Measurements from ENCODE around the gene PTPRN2. TPM values are rescaled to one million over a fixed set of nuclear protein-coding genes. Genes with fewer than 3 reads are reported as not detected.

PTPRN2 gene
- total and polyA plus RNA-seq, 2 of the 8 experiments (the other 6 are each of a cell fraction or from before 2014, with no cell fraction given), result 2.6 to 4.5 TPM

DNA sequence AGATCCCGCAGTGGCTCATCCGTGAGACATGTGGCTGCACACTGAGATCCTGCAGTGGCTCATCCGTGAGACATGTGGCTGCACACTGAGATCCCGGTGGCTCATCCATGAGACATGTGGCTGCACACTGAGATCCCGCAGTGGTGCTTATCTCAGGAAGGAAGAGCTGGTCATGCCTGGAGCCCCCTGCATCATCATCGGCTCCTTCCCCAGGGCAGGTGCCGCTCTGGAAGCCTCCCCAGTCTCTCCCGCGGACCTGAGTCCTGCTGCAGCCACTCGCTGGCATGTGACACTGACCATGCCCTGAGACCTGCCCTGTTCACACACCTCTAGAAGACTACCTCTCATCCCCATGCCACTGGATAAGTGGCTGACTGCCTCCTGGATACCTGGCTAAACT is 181.3 kb downstream of the PTPRN2 start:
- Histone ChIP-seq H3K4ac (replicated peaks; ENCODE audit: insufficient read length, low read depth, low read length) (no peak overlapping the region), H3K79me1 (ENCODE audit: low read depth, low read length) (no peaks in the 10 kb centered on the region), H2BK120ac (replicated peaks; ENCODE audit: low read depth, low read length) (no peak overlapping the region), H4K20me1 (replicated peaks in 1 of 2; ENCODE audit: control insufficient read depth in 1 of 2, insufficient read depth in 2 of 2, low read length in 2 of 2) (no peaks in the 10 kb centered on the region), H3K4me3 (ENCODE audit: extremely low read depth in 1 of 4, insufficient read depth in 2 of 4, low read depth in 3 of 4, low read length in 4 of 4) (no peak overlapping the region), H3K27ac (ENCODE audit: low read depth, low read length) (no peak overlapping the region), H3K23ac (ENCODE audit: insufficient read length) (no peak overlapping the region), H3K79me2 (ENCODE audit: control insufficient read depth in 1 of 2, insufficient read depth in 2 of 2, low read length in 2 of 2) (no peaks in the 10 kb centered on the region), H4K91ac (replicated peaks; ENCODE audit: insufficient read length, low read length) (no peak overlapping the region), H3K14ac (ENCODE audit: insufficient read length) (no peak overlapping the region), H3K4me2 (ENCODE audit: insufficient read depth in 1 of 2, low read depth in 2 of 2, low read length in 2 of 2) (no peak overlapping the region), H3K27me3 (replicated peaks in 1 of 4; ENCODE audit: control insufficient read depth in 3 of 4, extremely low read depth in 1 of 4, insufficient read depth in 3 of 4, low read length in 3 of 4) (no peaks in the 10 kb centered on the region), H4K8ac (ENCODE audit: extremely low read depth, insufficient read depth, low read length) (no peak overlapping the region), H3K23me2 (ENCODE audit: low read depth, low read length) (no peaks in the 10 kb centered on the region), H4K5ac (ENCODE audit: insufficient read length, low read depth, low read length) (no peak overlapping the region), H3K4me1 (replicated peaks in 1 of 4; ENCODE audit: control insufficient read depth in 3 of 4, insufficient read depth in 4 of 4, low read length in 3 of 4) (no peaks in the 10 kb centered on the region; a peak in 1 of 7 replicates), H2BK5ac (ENCODE audit: low read depth, low read length) (no peak overlapping the region), H3K56ac (replicated peaks; ENCODE audit: insufficient read length, low read depth, low read length) (no peak overlapping the region), H2BK20ac (ENCODE audit: low read length) (no peak overlapping the region), H3K36me3 (ENCODE audit: control insufficient read depth in 2 of 4, insufficient read depth in 4 of 4, low read length in 3 of 4) (no peaks in the 10 kb centered on the region), H3K9ac (replicated peaks in 1 of 4; ENCODE audit: extremely low read depth in 1 of 4, low read depth in 3 of 4, low read length in 3 of 4) (no peak overlapping the region), H2AFZ (ENCODE audit: low read length) (no peak overlapping the region), H3K18ac (ENCODE audit: extremely low read depth, low read length) (no peak overlapping the region), H3K9me3 (ENCODE audit: insufficient read depth in 2 of 2, low read depth in 1 of 2, low read length in 1 of 2) (peaks cover 0 to 3% of the 10 kb centered on the region in 2 experiments; a peak in 2 of 4 replicates), H2BK12ac (ENCODE audit: low read depth, low read length) (no peak overlapping the region), H2BK15ac (ENCODE audit: low read length) (no peak overlapping the region), H2AK5ac (ENCODE audit: low read depth, low read length) (no peak overlapping the region)
- TF ChIP-seq KDM4A (IDR thresholded peaks at IDR 0.05; ENCODE audit: low read depth, low read length, severe bottlenecking) (no peak), SP1 (IDR thresholded peaks at IDR 0.05; ENCODE audit: low read depth, low read length) (no peak), RFX5 (IDR thresholded peaks at IDR 0.05; ENCODE audit: borderline replicate concordance, low read depth, low read length) (no peak), SIN3A (conservative IDR thresholded peaks at IDR 0.05 in 1 of 2, IDR thresholded peaks at IDR 0.05 in 1 of 2; ENCODE audit: low read depth in 1 of 2, low read length in 2 of 2) (no peak), GABPA (IDR thresholded peaks at IDR 0.05; ENCODE audit: borderline replicate concordance, insufficient read depth, low read length) (no peak), POLR2AphosphoS5 (IDR thresholded peaks at IDR 0.05; ENCODE audit: low read depth, low read length) (no peak), GTF2F1 (IDR thresholded peaks at IDR 0.05; ENCODE audit: borderline replicate concordance, low read depth, low read length) (no peak), EGR1 (IDR thresholded peaks at IDR 0.05; ENCODE audit: borderline replicate concordance, low read depth, low read length) (no peak), TAF1 (IDR thresholded peaks at IDR 0.05; ENCODE audit: low read depth, low read length) (no peak), ZNF274 (IDR thresholded peaks at IDR 0.05; ENCODE audit: borderline replicate concordance, extremely low read depth, low read length) (no peak), TEAD4 (IDR thresholded peaks at IDR 0.05; ENCODE audit: low read depth, low read length) (no peak)
- FAIRE-seq (no peak), DNase-seq (ENCODE audit: low read depth in 1 of 2, low spot score in 2 of 2) (no peak)
- ChIA-PET CTCF (ENCODE audit: partially characterized antibody) (interaction anchor here (1.0 kb wide), 1 partner anchor 19 kb away, joined by 4 read pairs; no protein-coding TSS in a partner anchor), POLR2A (ENCODE audit: partially characterized antibody) (no interaction called here)
- 92% methylated on average over 10 of the region's 10 CpGs; no CpG with 5 or more reads in 1 of the 2 experiments for WGBS, 2 experiments (ENCODE audit: extremely low coverage in 1 of 2, insufficient coverage in 1 of 2, insufficient read length in 1 of 2, insufficient replicate concordance in 2 of 2, low coverage in 1 of 2, low lambda C conversion rate in 2 of 2, missing lambda C conversion rate in 1 of 2)

Measured in H1 (cell line).